ENCODE measurements around the gene C19orf47.
"Not testable (repeated sequence)": the region's sequence is repeated elsewhere in the genome, so short reads cannot be mapped to it uniquely, and the experiment has no call there.

The C19orf47 gene

GRCh38 chr19:40342644-40343311 lies 5.4 kb downstream of the C19orf47 start:
- DNase-seq: no peak

GRCh38 chr19:40341601-40342482 lies 6.4 kb downstream of the C19orf47 start:
- no peak for DNase-seq

- DNase-seq: no peak
These were observed 9.0 kb downstream of the C19orf47 start for GRCh38 chr19:40339018-40339728.

GRCh38 chr19:40337594-40337993 lies 10.6 kb downstream of the C19orf47 start:
- DNase-seq: no peak

GRCh38 chr19:40337107-40337506 lies 11.1 kb downstream of the C19orf47 start:
- DNase-seq: no peak

GRCh38 chr19:40336601-40336900 lies 11.6 kb downstream of the C19orf47 start:
- DNase-seq: no peak

- DNase-seq: no peak
These were observed 12.2 kb downstream of the C19orf47 start for GRCh38 chr19:40335855-40336600.

- no peak for DNase-seq
These were observed 13.1 kb downstream of the C19orf47 start for GRCh38 chr19:40335101-40335500.

GRCh38 chr19:40333083-40333482 lies 15.1 kb downstream of the C19orf47 start:
- not testable (repeated sequence) for DNase-seq

GRCh38 chr19:40332669-40333068 lies 15.5 kb downstream of the C19orf47 start:
- no peak for DNase-seq

- no peak for DNase-seq
These were observed 17.1 kb downstream of the C19orf47 start for GRCh38 chr19:40331052-40331451.

GRCh38 chr19:40326201-40326600 lies 22.0 kb downstream of the C19orf47 start:
- no peak for DNase-seq

GRCh38 chr19:40323705-40324104 lies 24.5 kb downstream of the C19orf47 start:
- no peak for DNase-seq

- no peak for DNase-seq
These were observed 25.1 kb downstream of the C19orf47 start for GRCh38 chr19:40322951-40323615.

GRCh38 chr19:40322271-40322610 lies 26.0 kb downstream of the C19orf47 start:
- DNase-seq: no peak

- DNase-seq: no peak
These were observed 26.5 kb downstream of the C19orf47 start for GRCh38 chr19:40321566-40322270.

GRCh38 chr19:40321076-40321475 lies 27.1 kb downstream of the C19orf47 start:
- no peak for DNase-seq

GRCh38 chr19:40320558-40320935 lies 27.6 kb downstream of the C19orf47 start:
- no peak for DNase-seq

- no peak for DNase-seq
These were observed 30.9 kb downstream of the C19orf47 start for GRCh38 chr19:40317338-40317737.

- no peak for DNase-seq
These were observed 32.3 kb downstream of the C19orf47 start for GRCh38 chr19:40315812-40316470.

GRCh38 chr19:40314656-40315055 lies 33.5 kb downstream of the C19orf47 start:
- DNase-seq: no peak
